GM19463 (cell line): ENCODE data around the gene ACACB.

ENCODE experiments used
- ATAC-seq: cut with Tn5 transposase; IDR thresholded peaks from one replicate; pipeline ENCODE4 v1.9.1; 2021; ENCODE audit warnings: mild to moderate bottlenecking, moderate library complexity; ENCODE audit not compliant: unreplicated experiment

ACACB gene

GRCh38 chr12:109250523-109250922 lies 134.1 kb downstream of the ACACB start:
- no peak for ATAC-seq

GRCh38 chr12:109252799-109253198 lies 136.4 kb downstream of the ACACB start:
- ATAC-seq: no peak

DNA sequence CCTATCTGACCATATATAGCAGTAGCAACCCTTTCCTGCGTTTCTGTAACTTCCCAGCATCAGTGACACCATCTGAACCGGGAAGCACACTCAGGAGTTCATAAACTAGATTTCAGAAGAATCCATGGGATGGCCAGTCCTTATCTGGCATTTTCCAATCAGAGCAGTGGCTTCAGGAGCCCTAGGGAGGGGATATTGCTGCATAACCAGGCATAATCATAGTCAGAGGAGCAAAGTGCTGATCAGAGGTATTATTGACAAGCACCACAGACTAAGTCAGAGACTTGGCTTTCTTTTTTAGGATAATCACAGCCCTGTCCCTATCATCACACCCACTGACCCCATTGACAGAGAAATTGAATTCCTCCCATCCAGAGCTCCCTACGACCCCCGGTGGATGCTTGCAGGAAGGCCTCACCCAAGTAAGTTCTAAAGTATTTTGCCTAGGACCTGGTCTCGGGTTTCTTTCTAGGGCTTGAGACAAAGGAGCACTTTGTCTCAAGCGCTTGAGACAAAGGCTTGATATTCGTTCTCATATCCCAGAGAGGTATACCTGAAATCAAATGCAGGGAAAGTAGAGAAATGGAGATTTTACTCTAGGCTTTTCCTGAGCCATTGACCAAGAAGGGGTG lies 137.6 kb downstream of the ACACB start:
- no peak for ATAC-seq

DNA sequence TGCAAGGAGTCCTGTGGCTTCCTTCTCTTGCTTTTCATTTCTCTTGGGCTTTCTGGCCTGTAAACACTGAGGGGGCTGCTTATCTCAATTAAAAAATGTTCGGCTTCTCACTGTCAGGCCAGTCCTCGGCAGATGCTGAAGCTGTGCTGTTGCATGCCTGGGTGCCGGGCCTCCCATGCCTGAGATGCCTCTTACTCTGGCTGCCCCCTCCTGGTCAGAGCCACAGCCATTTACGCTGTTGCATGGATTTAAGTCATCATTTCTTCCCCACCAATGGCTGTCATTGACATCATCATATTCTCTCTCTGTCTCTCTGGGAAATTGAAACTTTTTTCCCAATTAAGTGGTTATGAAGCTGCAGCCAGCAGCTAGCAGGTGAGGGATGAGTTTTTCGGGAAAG lies 139.0 kb downstream of the ACACB start:
- no peak for ATAC-seq

DNA sequence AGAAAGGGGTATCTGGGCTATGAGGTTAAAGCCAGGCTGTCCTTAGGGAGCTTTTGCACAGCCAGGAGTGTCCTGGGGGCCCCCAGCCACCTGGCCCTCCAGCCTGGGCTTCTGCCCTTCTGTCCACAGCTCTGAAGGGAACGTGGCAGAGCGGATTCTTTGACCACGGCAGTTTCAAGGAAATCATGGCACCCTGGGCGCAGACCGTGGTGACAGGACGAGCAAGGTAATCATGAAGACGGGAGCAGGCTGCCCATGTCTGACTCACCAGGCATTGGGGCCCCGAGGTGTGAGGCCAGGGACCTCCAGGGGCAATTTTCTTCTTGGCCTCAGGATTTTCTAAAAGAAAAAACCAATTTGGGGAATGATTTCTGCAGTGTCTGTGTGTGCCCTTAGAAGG lies 139.6 kb downstream of the ACACB start:
- no peak for ATAC-seq

DNA sequence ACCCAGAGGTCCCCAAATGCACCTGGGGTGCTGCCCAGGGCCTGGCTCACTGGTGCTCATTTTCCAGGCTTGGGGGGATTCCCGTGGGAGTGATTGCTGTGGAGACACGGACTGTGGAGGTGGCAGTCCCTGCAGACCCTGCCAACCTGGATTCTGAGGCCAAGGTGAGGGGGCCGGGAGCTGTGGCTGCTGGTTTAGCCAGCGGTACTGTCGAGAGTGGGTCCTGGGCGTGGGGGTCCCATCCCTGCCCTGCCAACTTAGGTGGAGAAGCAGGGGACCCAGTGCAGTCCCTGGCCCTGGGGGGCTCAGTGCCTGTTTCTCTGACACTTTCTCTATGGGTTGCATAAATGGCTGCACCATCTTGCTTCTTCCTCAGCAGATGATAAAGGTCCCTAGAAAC lies 141.8 kb downstream of the ACACB start:
- ATAC-seq: no peak

- no peak for ATAC-seq
Measured at GRCh38 chr12:109258607-109259544, 142.5 kb downstream of the ACACB start.

GRCh38 chr12:109259545-109259895 lies 143.1 kb downstream of the ACACB start:
- ATAC-seq: no peak

DNA sequence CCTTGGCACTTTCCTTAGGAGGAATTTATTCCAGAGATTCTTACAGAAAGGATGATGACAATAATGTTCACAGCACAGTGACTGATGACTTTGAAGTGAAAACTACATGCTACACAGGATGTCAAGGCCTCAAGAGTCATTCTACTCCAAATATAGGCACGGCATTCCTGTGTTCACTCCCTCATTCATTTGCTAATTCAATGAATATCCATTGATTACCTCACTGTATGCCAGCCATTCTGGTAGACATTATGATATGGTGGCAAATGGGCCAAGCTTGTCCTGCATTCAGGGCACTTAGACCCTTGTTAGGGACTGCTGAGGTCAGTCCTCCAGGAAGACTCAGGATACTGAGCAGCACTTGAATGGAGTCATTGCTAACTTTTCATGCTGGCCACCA lies 144.7 kb downstream of the ACACB start:
- ATAC-seq: no peak

DNA sequence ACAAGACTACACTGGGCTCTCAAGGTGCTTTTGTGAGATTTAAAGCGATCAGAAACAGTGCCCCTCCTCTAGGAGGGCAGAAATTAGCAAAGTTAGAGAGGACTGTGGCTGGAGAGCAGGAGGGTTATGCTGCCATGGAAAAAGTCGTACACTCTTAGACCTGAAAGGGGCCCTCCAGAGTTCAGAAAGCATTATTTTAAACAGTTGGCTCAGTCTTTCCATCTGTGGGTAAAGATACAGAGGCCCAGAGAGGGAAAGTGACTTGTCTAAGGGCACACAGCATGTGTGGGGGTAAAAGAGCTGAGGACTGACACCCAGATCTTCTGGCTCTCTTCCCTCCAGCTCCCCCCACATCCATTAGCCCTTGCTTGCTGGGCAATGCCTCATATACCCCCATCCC lies 145.6 kb downstream of the ACACB start:
- no peak for ATAC-seq

DNA sequence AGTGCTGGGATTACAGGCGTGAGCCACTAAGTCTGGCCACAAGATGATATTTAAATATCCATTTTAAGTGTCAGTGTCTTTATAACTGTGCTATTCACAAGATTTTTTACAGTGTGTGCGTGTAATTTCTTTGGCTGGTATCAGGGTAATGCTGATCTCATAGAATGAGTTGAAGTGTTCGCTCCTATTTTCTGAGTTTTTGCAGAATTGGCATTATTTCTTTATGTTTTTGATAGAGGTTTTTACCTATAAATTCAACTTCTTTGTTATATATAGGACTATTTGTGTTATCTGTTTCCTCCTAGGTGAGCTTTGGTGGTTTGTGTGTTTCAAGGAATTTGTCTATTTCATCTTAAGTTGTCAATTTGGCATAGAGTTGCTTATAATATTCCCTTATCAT lies 147.1 kb downstream of the ACACB start:
- no peak for ATAC-seq

DNA sequence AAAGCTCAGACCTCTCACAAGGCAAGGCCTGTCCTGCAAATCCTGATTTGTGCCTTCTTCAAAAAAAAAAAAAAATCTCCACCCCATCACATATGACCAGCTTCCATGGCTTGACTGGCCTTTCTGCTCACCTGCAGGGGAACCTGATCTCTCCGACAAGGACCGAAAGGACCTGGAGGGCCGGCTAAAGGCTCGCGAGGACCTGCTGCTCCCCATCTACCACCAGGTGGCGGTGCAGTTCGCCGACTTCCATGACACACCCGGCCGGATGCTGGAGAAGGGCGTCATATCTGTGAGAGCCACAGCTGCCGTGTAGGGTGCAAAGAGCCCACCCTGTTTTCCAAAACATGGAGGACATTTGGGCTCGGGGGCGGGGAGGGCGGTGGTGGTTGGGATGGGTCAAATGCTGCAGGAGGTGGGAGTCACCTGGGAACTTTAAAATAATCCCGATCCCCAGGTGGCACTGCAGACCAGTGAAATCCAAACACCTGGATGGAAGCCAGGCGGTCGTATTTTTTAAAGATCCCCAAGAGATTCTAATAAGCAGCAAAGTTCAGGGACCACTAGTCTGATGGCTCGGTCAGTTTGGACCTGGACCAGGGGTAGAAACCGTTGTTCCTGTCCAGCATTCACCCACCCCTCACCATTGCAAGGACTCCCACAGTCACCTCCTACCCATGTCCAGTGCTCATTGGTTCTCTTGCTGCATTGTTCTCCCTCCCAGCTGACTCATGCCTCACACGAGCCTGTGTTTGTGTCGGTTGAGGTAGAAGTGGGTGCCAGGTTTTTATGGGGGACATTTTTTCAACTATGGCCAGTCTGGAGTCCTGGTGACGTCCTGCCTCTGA lies 147.9 kb downstream of the ACACB start:
- no peak for ATAC-seq

- no peak for ATAC-seq
Measured at GRCh38 chr12:109264943-109265650, 148.7 kb downstream of the ACACB start.

GRCh38 chr12:109266106-109266879 lies 149.9 kb downstream of the ACACB start:
- ATAC-seq: no peak

DNA sequence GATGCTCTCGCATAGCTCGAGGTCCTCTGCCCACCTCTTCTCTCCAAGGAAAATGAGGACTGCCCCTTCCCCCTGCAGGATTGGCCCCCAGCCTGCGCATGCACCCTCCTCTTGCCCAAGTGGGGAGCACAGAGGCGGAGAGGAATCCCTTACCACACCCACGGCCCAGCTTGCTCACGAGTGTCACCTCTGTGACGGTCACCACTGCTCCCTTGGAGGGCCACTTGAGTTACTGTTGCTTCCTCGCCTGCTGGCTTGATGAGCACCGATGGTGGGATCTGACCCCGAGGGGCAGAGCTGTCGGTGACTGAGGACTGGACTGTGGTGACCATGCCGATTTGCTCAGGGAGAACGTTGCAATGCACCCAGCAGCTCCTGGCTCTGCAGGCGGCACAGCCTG lies 151.0 kb downstream of the ACACB start:
- ATAC-seq: no peak

GRCh38 chr12:109268896-109269295 lies 152.5 kb downstream of the ACACB start:
- no peak for ATAC-seq

DNA sequence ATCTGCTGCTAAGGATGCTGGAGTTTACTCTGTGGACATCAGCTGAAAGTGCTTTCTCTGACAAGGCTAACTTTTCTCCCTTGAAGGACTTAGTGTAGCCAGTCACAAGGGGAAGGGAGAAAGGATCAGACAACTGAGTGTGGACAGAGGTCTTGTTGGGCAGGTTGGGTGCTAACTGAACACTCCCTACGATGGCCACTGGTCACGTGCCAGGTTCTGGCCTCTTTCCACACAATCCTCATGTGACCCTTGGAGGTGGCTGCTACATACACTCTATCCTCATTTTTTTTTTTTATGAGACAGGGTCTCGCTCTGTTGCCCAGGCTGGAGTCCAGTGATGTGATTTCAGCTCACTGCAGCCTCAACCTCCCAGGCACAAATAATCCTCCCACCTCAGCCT lies 153.0 kb downstream of the ACACB start:
- ATAC-seq: no peak

DNA sequence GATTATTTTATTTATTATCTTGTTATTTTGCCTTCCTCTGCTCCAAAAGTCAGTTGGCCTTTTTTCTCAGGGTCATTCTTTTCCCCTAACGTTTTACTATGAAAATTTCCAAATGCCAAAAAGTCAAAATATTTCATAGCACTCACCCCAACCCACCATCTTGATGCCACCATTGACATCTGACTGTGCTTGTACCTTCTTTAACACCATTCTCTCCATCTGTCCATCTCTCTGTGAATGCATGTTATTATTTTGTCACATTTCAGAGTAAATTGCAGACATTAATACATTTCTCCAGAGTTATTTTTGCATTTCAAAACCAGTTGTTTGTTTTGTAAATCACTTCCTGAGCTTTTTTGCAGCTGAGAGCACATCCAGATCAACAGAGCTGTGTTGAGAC lies 154.1 kb downstream of the ACACB start:
- ATAC-seq: no peak

GRCh38 chr12:109271418-109271817 lies 155.0 kb downstream of the ACACB start:
- ATAC-seq: no peak

GRCh38 chr12:109273354-109273753 lies 157.0 kb downstream of the ACACB start:
- no peak for ATAC-seq
